ENCODE measurements around the gene OR51G2. TPM values are rescaled to one million over a fixed set of nuclear protein-coding genes. Genes with fewer than 3 reads are reported as not detected.

OR51G2 gene
- polyA plus RNA-seq, 1 of the 3 experiments (the other 2 are of a cell fraction) = not detected

DNA sequence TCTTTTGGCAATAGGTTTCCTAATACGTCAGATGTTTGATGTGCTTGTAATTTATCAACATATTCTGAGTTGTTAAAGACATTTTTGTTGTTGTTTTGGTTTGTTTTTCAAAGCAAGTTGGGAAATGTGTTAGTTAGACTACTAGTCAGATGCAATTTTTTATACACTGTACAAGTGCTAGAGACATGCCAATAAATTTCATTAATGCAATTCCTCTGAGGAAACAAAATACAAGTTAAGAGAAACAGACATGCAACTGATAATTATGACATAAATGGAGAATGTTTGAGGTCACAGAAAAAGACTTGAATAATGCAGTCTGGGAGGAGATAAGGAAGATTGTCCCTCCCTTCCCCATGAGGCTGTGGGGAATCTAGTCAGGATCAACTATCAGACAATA, 31.6 kb downstream of the OR51G2 start:
- no peaks in the 10 kb centered on the region for H3K4me1 ChIP-seq (ENCODE audit: control insufficient read depth in 1 of 2, insufficient read depth in 2 of 2, low read depth in 1 of 2, low read length in 1 of 2)
- TF ChIP-seq FOXJ3 (CRISPR knock-in tag; IDR thresholded peaks at IDR 0.05) (no peak), GATA2 (CRISPR knock-in tag; IDR thresholded peaks at IDR 0.05) (no peak), TCF12 (IDR thresholded peaks at IDR 0.05) (no peak), PBX3 (IDR thresholded peaks at IDR 0.05) (no peak), YY1 (IDR thresholded peaks at IDR 0.05; ENCODE audit: low read depth) (no peak)
- H3K36me3 ChIP-seq (replicated peaks in 1 of 2; ENCODE audit: control insufficient read depth in 1 of 2, insufficient read depth in 2 of 2, low read length in 1 of 2) = no peaks in the 10 kb centered on the region
- no peak overlapping the region for H2AFZ ChIP-seq (ENCODE audit: low read depth)
- POLR2A ChIA-PET = no interaction called here
- 0% methylated on average over 1 of the region's 1 CpG for WGBS (ENCODE audit: low lambda C conversion rate)
- CTCF ChIA-PET = no interaction called here
- no peaks in the 10 kb centered on the region for H4K20me1 ChIP-seq (ENCODE audit: insufficient read depth)
- no peak overlapping the region for H3K9ac ChIP-seq
- no peak overlapping the region for H3K4me2 ChIP-seq
- no peak for DNase-seq
- H3F3A ChIP-seq (replicated peaks; ENCODE audit: insufficient read depth) = peaks cover 11% of the 10 kb centered on the region
- H3K27ac ChIP-seq (ENCODE audit: low read depth in 2 of 2, low read length in 1 of 2) = no peak overlapping the region
- no peaks in the 10 kb centered on the region for H3K79me2 ChIP-seq (ENCODE audit: insufficient read depth)
- no peaks in the 10 kb centered on the region for H3K27me3 ChIP-seq (ENCODE audit: insufficient read depth)
- no peaks in the 10 kb centered on the region for H3K9me3 ChIP-seq
- no peak overlapping the region for H3K4me3 ChIP-seq (ENCODE audit: low read depth in 2 of 2, low read length in 1 of 2)
- H3K9me2 ChIP-seq = no peaks in the 10 kb centered on the region

GRCh38 chr11:4886186-4886585, 33.0 kb downstream of the OR51G2 start:
- ChIA-PET POLR2A (no interaction called here), CTCF (no interaction called here)
- Histone ChIP-seq H3K9me2 (no peaks in the 10 kb centered on the region), H3K9me3 (no peaks in the 10 kb centered on the region), H2AFZ (ENCODE audit: low read depth) (no peak overlapping the region), H3F3A (replicated peaks; ENCODE audit: insufficient read depth) (no peaks in the 10 kb centered on the region), H3K4me2 (no peak overlapping the region), H3K79me2 (ENCODE audit: insufficient read depth) (no peaks in the 10 kb centered on the region), H3K27me3 (ENCODE audit: insufficient read depth) (no peaks in the 10 kb centered on the region), H3K9ac (no peak overlapping the region), H3K36me3 (replicated peaks in 1 of 2; ENCODE audit: control insufficient read depth in 1 of 2, insufficient read depth in 2 of 2, low read length in 1 of 2) (no peaks in the 10 kb centered on the region), H3K27ac (ENCODE audit: low read depth in 2 of 2, low read length in 1 of 2) (no peak overlapping the region), H4K20me1 (ENCODE audit: insufficient read depth) (no peaks in the 10 kb centered on the region), H3K4me1 (ENCODE audit: control insufficient read depth in 1 of 2, insufficient read depth in 2 of 2, low read depth in 1 of 2, low read length in 1 of 2) (no peaks in the 10 kb centered on the region), H3K4me3 (ENCODE audit: low read depth in 2 of 2, low read length in 1 of 2) (no peak overlapping the region)
- TF ChIP-seq, protein P1, sequence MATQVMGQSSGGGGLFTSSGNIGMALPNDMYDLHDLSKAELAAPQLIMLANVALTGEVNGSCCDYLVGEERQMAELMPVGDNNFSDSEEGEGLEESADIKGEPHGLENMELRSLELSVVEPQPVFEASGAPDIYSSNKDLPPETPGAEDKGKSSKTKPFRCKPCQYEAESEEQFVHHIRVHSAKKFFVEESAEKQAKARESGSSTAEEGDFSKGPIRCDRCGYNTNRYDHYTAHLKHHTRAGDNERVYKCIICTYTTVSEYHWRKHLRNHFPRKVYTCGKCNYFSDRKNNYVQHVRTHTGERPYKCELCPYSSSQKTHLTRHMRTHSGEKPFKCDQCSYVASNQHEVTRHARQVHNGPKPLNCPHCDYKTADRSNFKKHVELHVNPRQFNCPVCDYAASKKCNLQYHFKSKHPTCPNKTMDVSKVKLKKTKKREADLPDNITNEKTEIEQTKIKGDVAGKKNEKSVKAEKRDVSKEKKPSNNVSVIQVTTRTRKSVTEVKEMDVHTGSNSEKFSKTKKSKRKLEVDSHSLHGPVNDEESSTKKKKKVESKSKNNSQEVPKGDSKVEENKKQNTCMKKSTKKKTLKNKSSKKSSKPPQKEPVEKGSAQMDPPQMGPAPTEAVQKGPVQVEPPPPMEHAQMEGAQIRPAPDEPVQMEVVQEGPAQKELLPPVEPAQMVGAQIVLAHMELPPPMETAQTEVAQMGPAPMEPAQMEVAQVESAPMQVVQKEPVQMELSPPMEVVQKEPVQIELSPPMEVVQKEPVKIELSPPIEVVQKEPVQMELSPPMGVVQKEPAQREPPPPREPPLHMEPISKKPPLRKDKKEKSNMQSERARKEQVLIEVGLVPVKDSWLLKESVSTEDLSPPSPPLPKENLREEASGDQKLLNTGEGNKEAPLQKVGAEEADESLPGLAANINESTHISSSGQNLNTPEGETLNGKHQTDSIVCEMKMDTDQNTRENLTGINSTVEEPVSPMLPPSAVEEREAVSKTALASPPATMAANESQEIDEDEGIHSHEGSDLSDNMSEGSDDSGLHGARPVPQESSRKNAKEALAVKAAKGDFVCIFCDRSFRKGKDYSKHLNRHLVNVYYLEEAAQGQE (IDR thresholded peaks at IDR 0.05; ENCODE audit: low read depth, low read length) = no peak
- no peak for TF ChIP-seq FOXJ3 (CRISPR knock-in tag; IDR thresholded peaks at IDR 0.05)
- no peak for TF ChIP-seq MXI1 (IDR thresholded peaks at IDR 0.05; ENCODE audit: low read depth, low read length)
- TF ChIP-seq TCF12 (IDR thresholded peaks at IDR 0.05) = no peak
- no peak for TF ChIP-seq GABPA (IDR thresholded peaks at IDR 0.05; ENCODE audit: low read depth)
- TF ChIP-seq POLR2AphosphoS5 (IDR thresholded peaks at IDR 0.05; ENCODE audit: low read depth, low read length) = no peak
- TF ChIP-seq CHD2 (IDR thresholded peaks at IDR 0.05; ENCODE audit: low read length, partially characterized antibody) = no peak
- TF ChIP-seq TAF1 (IDR thresholded peaks at IDR 0.05; ENCODE audit: borderline replicate concordance, low read depth, low read length) = no peak
- no peak for TF ChIP-seq RXRA (IDR thresholded peaks at IDR 0.05; ENCODE audit: borderline replicate concordance, low read depth)
- no peak for TF ChIP-seq ZBTB33 (IDR thresholded peaks at IDR 0.05; ENCODE audit: borderline replicate concordance, low read depth)
- TF ChIP-seq SMC3 (IDR thresholded peaks at IDR 0.05; ENCODE audit: low read depth, low read length) = no peak
- no peak for TF ChIP-seq YY1 (IDR thresholded peaks at IDR 0.05; ENCODE audit: low read depth)
- TF ChIP-seq, protein P2, sequence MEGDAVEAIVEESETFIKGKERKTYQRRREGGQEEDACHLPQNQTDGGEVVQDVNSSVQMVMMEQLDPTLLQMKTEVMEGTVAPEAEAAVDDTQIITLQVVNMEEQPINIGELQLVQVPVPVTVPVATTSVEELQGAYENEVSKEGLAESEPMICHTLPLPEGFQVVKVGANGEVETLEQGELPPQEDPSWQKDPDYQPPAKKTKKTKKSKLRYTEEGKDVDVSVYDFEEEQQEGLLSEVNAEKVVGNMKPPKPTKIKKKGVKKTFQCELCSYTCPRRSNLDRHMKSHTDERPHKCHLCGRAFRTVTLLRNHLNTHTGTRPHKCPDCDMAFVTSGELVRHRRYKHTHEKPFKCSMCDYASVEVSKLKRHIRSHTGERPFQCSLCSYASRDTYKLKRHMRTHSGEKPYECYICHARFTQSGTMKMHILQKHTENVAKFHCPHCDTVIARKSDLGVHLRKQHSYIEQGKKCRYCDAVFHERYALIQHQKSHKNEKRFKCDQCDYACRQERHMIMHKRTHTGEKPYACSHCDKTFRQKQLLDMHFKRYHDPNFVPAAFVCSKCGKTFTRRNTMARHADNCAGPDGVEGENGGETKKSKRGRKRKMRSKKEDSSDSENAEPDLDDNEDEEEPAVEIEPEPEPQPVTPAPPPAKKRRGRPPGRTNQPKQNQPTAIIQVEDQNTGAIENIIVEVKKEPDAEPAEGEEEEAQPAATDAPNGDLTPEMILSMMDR (IDR thresholded peaks at IDR 0.05) = no peak
- no peak for TF ChIP-seq RAD21 (IDR thresholded peaks at IDR 0.05; ENCODE audit: low read length)
- no peak for TF ChIP-seq USF1 (IDR thresholded peaks at IDR 0.05; ENCODE audit: borderline replicate concordance, low read depth)
- TF ChIP-seq, protein P3, sequence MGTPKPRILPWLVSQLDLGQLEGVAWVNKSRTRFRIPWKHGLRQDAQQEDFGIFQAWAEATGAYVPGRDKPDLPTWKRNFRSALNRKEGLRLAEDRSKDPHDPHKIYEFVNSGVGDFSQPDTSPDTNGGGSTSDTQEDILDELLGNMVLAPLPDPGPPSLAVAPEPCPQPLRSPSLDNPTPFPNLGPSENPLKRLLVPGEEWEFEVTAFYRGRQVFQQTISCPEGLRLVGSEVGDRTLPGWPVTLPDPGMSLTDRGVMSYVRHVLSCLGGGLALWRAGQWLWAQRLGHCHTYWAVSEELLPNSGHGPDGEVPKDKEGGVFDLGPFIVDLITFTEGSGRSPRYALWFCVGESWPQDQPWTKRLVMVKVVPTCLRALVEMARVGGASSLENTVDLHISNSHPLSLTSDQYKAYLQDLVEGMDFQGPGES (IDR thresholded peaks at IDR 0.05; ENCODE audit: low read depth, low read length) = no peak
- DNase-seq = no peak
- WGBS (ENCODE audit: low lambda C conversion rate) = 13% methylated on average over 3 of the region's 3 CpGs

All from SK-N-SH (cell line).